K562 (cell line): ENCODE data around the gene PEAR1. TPM values are rescaled to one million over a fixed set of nuclear protein-coding genes. Genes with fewer than 3 reads are reported as not detected.

ENCODE experiments used
- ETV1 ChIP-seq: fragments of 450-650 bp; conservative IDR thresholded peaks from 2 replicates; pipeline ENCODE4 v1.6.1; 2016; ENCODE audit warnings: missing genetic modification characterization, control low read depth, low read depth, missing compliant biosample characterization
- KLF10 ChIP-seq: fragments of 250-450 bp; sonication (Bioruptor Pico); IDR thresholded peaks from 2 replicates; pipeline ENCODE4 v1.6.1; 2021; ENCODE audit warnings: matching md5 sums
- NR2C2 ChIP-seq, 2 experiments: fragments of 200-800 bp in 1 of 2; sonication (Bioruptor generic) in 1 of 2; sonication (generic) in 1 of 2; formaldehyde crosslinking in 1 of 2; IDR thresholded peaks; 2 replicates each; pipeline versions ENCODE4 v1.6.1 to v1.8.0; 2016 to 2022; ENCODE audit warnings: mild to moderate bottlenecking in 1 of 2, missing compliant biosample characterization in 1 of 2, missing genetic modification characterization in 1 of 2, missing genetic modification reagents in 1 of 2
- U2AF2 ChIP-seq: fragments of 200-400 bp; formaldehyde crosslinking; optimal IDR thresholded peaks from 2 replicates; pipeline ENCODE3; 2017; ENCODE audit warnings: low read depth, mild to moderate bottlenecking, low read length
- ZNF444 ChIP-seq: fragments of 250-450 bp; sonication (Bioruptor Pico); IDR thresholded peaks from 2 replicates; pipeline ENCODE4 v1.4.0; 2020; ENCODE audit warnings: mild to moderate bottlenecking, moderate library complexity
- ZNF512 ChIP-seq: IDR thresholded peaks from 2 replicates; pipeline ENCODE4 v1.6.1; 2016; ENCODE audit warnings: missing genetic modification characterization, missing compliant biosample characterization
- ZNF717 ChIP-seq: fragments of 250-450 bp; sonication (Bioruptor Pico); IDR thresholded peaks from 2 replicates; pipeline ENCODE4 v1.5.0; 2021
- polyA plus RNA-seq, 8 experiments: library from polyadenylated mRNA; depleted of rRNA in 4 of 8; stranded (reverse) in 5 of 8; unstranded in 3 of 8; fragments of >200 nt; fragmentation: Nextera tagmentation in 2 of 8; fragmentation: Illumina TruSeq in 1 of 8; extraction: Ambion mirVana in 2 of 8; extraction: Trizol in 1 of 8; gene quantifications; 2 replicates each; pipeline versions ENCODE4 v1.2.1 to v1.2.3, GENCODE V29; 2011 to 2014; ENCODE audit warnings: inconsistent platforms in 1 of 8, missing spikeins in 1 of 8
- total RNA-seq, 7 experiments: library from RNA; depleted of rRNA in 6 of 7; stranded (reverse); fragments of >200 nt in 6 of 7; fragmentation: Illumina TruSeq in 2 of 7; extraction: Trizol in 2 of 7; gene quantifications; 2 replicates each; pipeline versions ENCODE4 v1.2.1 to v1.2.3, GENCODE V29; 2011 to 2021; ENCODE audit warnings: low replicate concordance in 1 of 7
- TF ChIP-seq, protein P1 (sequence below): fragments of 450-650 bp; conservative IDR thresholded peaks from 2 replicates; pipeline ENCODE4 v1.6.1; 2016; ENCODE audit warnings: missing genetic modification characterization, low read depth, mild to moderate bottlenecking, missing compliant biosample characterization, moderate library complexity
- TF ChIP-seq, protein P2 (sequence below): fragments of 250-450 bp; sonication (Bioruptor Pico); IDR thresholded peaks from 2 replicates; pipeline ENCODE4 v1.8.0; 2021; ENCODE audit warnings: moderate library complexity, mild to moderate bottlenecking, inconsistent platforms

PEAR1 gene
- total and polyA plus RNA-seq, 9 of the 15 experiments (the other 6 are each of a cell fraction or from before 2014, with no cell fraction given): 0.87 to 13.9 (median 6.1) TPM

DNA sequence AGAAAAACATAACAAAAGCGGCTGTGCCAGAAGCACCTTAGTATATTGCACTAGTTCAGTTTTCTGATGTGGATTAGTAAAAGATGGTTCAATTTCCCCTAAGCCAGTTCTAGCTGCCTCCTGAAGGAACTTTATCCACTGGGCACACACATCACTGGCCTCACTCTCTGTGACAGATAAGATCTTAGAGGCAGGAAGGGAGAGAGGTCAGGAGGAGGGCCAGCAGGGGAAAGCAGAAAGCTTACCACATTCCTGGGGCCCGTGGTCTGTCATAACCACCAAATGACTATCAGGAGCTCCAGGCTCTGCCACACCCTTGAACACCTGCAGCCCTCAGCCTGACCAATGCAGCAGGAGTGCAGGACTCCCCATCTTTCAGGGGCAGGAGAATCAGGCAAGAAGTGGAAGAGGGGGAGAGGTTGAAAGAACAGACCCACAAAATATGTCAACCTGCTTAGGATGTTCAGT lies 64.8 kb downstream of the PEAR1 start (continued):
- TF ChIP-seq, protein P1, sequence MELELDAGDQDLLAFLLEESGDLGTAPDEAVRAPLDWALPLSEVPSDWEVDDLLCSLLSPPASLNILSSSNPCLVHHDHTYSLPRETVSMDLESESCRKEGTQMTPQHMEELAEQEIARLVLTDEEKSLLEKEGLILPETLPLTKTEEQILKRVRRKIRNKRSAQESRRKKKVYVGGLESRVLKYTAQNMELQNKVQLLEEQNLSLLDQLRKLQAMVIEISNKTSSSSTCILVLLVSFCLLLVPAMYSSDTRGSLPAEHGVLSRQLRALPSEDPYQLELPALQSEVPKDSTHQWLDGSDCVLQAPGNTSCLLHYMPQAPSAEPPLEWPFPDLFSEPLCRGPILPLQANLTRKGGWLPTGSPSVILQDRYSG (tag): no peak
- no peak for TF ChIP-seq KLF10 (CRISPR knock-in tag)
- no peak for TF ChIP-seq U2AF2
- no peak for TF ChIP-seq ZNF717 (CRISPR knock-in tag)
- TF ChIP-seq NR2C2 (CRISPR knock-in tag; IDR thresholded peaks at IDR 0.05): no peak
- TF ChIP-seq NR2C2 (tag; IDR thresholded peaks at IDR 0.05): peak; percentile 89
- peak; percentile 93 for TF ChIP-seq ETV1 (tag)
- TF ChIP-seq ZNF512 (tag): no peak
- TF ChIP-seq, protein P2, sequence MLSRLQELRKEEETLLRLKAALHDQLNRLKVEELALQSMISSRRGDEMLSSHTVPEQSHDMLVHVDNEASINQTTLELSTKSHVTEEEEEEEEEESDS (CRISPR knock-in tag): no peak
- TF ChIP-seq ZNF444: 0 out of 2 replicates have a peak, but pooled peaks have one; percentile 25
